Measurements from ENCODE around the gene NOTCH2.

Gene NOTCH2

DNA sequence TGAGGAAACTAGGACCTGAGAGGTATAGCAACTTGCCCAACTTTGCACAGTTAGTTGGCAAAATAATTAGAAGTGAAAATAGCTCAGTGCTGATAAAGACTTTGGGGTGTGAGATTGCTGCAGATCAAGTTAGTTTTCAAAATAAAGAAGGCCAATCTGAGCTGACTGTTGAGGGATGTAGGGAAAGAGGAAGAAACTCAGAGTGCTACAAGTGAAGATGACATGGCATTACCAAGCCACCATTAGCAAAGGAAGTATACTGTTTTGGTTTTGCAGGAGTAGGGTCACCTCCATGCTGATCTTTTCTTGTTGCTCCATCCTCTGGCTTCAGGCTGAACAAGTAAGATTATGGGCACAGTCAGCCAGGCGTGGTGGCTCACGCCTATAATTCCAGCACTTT is 94.5 kb downstream of the NOTCH2 start:
- no peak for DNase-seq (ENCODE audit: low read depth)

DNA sequence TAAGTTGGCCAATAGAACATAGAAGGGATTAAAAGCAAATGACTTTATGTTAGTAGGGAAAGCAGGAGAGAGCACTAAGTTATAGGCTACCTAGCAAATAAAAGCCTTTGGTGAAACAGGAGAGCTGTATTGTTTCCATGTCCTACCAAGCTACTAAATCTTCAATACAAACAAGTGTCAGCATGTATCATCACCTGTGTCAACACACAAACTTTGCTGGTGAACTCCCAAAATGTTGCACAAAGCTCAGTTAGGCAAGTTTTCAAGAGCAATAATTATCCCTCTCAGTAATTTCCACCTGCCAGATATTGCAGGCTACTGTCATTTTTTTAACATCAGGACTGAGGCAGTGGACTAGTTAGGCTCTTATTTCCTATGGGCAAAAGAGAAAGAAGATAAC is 95.4 kb downstream of the NOTCH2 start:
- DNase-seq (ENCODE audit: low read depth), result no peak

DNA sequence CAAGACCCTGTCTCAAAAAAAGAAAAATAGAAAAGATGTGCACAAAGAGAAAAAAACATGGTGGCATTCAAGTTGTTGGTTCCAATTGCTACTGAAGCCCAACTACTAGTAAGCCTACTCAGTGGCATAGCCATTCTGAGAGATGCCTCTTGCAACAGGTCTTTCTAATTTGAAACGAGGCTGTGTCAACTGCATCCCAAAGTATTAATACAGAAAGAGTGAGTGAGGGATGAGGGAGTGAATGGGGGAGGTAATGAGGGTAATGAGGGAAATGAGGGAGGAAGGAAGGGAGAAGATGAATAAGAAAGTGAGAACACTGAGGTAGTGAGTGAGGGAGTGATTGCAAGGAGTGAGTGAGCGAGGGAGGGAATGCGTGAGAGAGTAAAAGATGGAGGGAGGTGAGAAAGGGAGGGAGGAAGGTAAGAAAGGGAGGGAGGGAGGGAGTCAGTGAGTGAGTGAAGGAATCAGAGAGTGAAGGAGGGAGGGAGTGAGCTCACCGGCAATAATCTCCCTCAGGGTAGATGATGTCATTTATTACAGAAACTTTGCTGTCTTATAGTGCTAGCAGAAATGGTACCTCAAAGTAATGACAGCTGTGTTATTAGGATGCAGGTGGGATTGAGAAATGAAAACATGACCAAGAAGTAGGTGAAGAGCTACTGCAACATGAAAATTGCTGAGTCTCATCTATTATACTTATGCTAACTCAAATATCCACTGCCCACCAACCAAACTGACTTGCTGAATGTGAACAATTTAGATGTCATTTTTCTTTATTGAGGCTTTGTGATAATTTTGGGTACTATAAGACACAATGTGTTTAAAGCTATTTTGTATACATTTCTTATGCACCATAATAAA is 97.5 kb downstream of the NOTCH2 start:
- no peak for DNase-seq (ENCODE audit: low read depth)

DNA sequence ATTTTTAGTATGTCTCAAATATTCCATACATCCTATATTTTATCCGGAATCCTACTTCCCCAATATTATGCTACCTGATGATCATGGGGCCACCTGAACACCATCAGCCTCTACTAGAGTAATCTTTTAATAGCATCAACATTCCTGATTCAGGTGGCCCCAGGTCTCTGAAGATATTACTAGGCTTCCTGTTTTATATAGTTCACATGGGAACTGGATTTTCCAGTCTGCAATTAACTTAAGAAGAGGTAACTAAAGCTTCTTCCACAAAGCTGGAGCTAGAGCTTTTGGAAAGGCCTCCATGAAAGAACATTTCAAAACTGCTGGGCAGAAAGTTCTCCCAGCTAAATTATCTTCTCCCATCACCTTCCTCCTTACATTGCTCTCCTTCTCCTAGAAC is 100.9 kb downstream of the NOTCH2 start:
- no peak for DNase-seq (ENCODE audit: low read depth)

DNA sequence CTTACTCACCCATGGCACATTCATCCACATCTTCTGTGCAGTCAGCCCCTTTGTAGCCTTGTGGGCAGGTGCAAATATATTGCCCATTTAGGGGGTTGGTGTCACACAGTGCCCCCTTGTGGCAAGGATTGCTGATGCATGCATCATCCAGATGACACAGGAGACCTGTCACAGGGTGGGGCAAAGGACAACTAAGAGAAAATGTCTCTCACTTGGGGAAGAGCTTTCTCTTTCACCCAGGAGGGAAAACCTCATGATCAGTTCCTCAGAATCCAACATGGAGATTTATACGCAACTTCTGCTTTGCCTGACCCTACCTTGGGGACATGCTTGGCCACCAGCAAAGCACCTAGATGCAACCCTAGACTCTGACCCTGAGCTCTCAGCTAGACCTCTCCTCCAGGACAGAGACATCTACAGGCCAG is 101.4 kb downstream of the NOTCH2 start:
- DNase-seq (ENCODE audit: low read depth), result no peak

DNA sequence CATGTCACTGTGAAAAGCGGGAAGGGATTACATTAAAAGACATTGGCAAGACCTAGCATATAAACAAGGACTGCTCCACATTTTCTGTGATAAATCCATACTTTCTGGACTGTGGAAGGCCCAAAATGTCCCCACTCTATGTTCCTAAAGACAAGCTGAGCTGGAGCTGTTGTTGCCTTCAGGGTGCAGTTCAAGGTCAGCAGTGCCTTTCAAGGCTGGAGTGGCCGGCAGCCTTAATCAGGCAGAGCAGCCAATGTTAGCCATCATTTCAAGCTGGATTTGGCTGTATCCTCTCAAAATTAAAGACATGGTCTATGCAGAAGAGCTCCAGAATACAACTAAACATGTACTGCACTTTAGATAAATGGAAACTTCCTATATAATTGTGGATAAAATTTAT is 102.8 kb downstream of the NOTCH2 start:
- DNase-seq (ENCODE audit: low read depth), result no peak

DNA sequence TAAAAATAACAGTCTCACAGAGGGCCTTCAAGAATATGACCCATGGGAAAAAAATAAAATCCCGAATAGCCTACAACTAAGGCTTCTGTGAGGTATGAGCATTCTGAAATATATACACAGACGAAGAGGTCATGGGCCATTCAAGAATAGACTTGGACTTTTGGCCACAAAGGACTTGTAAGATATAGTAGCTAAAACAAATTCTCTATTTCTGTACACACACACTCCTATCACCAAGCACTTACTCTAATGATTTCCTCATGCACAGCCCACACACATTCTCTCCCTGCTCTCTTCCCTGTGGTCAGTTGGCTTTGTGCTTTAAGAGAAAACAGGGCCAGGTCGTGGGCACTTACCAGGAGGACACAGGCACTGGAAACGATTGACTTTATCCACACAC is 103.4 kb downstream of the NOTCH2 start:
- DNase-seq (ENCODE audit: low read depth), result no peak

DNA sequence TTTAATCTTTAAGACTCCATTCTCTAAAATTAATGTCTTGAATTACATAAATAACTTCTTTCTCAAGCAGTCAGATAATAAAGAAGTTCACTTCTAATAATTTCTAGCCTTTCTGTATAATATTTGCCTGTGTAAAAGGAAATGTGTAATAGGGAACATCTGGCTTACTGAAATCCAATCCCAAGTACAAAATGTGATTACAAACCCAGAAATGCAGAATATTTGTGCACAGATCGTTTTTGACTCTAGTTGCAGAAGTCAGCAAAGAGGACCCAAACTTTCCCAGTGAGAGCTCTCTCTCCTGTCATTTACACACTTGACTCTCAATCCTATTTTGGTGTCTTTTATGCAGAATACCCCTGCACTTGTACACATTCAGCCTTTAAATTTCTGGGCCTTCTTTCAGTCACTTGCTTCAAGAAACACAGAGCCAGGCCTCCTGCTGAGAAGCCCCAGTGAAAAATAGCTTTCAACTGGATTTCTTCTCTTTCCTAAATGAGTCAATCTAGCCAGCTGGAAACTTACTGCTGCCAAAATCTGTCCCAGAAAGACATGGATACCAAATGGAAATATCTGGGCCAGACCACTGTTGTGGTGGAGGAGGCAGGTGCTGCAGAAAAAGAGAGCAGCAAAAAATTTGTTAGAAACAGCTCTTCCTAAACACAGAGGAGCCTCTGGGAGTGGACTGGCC is 104.6 kb downstream of the NOTCH2 start:
- no peak for DNase-seq (ENCODE audit: low read depth)

DNA sequence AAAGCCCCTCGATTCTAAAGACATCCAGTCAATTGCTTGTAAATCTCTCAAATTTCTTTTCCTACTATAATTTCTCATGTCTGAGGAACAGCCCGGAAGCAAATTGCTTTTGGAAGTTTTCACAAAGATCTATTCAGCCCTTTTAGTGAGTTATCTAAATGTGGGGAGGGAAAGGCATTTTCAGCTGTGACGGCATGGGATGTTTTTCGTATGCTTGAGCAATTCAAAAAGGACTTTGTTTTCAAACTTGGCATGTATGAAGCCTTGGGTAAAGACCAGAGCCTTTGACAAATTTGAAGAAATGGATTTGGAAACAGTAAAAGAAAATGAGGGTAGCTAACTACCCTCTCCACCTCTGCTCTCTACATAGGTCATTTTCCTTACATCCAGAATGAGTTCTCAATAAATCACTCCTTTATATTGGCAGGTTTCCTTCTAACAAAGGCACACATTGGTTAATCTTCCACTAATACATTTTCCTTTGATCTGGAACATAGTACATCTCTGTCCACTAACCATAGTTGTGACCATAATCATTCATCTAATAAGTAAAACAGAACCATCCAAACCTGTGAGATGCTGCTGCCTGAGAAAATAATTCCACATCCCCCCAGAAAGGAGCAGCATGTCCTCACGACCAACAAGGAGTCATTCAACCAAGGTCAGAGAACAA is 107.0 kb downstream of the NOTCH2 start:
- no peak for DNase-seq (ENCODE audit: low read depth)

DNA sequence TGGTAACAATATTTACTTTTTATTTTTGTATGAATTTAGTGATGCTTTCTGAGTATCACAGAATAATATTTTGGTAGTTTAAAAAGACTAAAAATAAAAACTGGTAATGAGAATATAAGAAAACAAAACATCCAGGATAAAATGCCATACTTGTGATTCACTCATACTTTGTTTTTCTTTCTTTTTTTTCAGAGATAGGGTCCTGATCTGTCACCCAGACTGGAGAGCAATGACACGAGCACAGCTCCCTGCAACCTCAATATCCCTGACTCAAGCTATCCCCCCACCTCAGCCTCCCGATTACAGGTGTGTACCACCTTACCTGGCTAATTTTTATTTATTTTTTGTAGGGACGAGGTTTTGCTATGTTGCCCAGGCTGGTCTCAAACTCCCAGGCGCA is 109.0 kb downstream of the NOTCH2 start:
- DNase-seq (ENCODE audit: low read depth), result no peak

DNA sequence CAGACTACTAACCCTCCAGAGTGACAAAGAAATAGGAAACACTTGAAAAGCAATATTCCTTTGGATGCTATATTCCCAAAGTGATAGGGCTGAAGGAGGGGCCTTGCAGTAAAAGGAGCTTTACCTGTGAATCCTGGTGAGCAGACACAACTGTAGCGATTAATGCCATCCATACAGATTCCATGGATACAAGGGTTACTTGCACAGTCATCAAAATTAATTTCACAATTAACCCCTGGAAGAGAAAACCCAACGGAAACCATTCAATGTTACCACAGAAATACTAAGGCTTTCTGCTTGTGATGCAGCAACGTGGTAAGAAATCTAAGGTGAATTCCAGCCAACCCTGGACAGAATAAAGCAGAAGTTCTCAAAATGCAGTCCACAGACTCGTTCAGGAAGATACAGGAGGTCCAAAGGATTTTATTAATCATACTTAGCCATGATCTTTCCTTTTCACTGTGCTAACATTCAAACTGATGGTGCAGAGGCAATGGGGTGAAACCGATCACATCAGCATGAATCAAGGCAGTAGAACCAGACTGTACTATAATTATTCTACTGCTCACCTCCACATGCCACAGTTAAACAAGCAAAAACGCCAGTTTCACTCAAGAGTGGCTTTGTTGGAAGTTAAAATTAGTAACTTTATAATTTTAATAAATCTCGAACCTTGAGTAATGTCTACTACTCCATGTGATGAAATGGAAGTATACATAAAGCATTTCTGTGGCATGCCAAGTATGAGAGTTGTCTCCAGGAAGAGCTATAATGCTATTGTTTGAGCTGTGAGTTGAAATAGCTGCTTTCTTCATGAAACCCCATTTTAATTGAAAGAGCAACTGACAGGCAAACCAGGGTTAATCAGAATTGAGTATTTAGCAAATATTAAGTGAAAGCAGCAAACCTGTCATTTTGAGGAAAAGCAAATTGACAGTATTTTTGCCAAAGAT is 109.9 kb downstream of the NOTCH2 start:
- DNase-seq (ENCODE audit: low read depth), result no peak

DNA sequence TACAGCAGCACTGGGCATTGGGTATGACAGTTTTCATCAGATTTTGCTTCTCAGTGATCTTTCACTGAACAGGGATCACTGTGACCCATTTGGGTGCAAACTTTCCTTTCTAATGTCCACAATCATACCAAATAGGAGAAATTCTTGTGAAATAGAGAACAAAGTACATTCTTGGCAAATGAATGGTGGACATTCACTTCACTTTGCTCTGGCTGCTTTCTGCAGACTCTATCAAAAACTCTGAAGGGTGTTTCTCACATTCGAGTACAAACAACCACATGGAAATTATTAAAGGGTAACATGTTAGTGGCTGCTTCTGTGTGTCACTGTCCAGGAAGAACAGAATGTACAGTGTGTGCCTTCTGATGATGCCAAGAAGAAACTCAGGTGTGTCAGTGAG is 111.2 kb downstream of the NOTCH2 start:
- DNase-seq (ENCODE audit: low read depth), result no peak

DNA sequence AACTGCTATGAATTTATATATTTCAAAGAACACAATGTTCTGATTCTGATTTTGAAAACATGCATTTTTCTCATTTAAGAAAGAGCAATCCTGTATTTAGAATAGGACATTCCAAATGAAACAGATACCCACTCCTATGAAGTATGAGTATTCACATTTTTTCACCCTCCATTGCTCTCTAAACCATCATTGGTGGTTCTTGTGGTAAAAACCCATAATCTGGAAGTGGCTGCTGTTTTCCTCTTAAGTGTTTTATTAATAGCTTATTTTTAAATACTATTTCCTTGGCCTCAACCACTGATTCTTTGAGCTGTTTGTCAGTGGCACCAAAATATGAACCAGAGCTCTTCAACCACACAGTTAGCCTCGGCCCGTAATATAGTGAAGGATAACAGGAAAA is 113.2 kb downstream of the NOTCH2 start:
- no peak for DNase-seq (ENCODE audit: low read depth)

DNA sequence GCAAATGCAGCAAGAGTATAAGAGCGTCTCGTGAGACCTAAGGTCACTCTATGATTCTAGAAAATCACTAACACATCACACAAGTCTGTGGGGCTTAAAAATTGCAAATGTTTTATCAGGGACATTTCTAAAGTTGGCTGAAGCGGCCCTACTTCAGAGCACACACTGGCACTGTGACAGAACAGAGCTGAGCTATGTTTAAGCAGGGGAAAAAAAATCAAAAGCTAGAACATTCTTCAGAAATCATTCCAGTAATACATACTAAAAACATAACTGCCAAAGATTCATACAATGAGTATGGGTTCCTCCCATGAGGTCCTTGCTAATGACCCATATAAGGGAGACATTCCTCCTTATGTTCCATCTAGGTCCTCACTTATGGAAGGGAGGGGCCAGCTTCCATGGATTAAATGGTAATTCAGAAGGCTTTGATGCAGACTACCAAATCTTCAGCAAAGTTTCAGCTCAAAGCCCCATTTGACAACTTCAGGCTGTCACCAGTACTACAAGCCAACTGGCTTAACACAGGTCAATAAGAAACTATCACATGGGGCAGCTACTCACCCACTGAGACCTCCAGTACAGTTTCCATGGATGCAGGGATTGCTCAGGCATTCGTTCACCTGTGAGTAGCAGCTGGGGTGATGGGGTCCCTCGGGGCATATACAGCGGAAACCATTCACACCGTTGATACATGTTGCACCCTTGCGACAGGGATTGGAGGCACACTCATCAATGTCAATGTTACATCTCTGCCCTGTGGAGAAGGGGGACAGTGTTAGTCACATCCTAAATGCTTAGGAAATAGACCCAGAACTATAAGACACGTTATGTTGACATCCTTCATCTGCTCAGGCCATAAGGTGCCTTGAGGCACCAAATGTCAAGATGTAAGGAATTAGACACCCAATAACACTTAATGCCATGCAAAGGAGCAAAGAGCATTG is 114.7 kb downstream of the NOTCH2 start:
- DNase-seq (ENCODE audit: low read depth), result no peak

DNA sequence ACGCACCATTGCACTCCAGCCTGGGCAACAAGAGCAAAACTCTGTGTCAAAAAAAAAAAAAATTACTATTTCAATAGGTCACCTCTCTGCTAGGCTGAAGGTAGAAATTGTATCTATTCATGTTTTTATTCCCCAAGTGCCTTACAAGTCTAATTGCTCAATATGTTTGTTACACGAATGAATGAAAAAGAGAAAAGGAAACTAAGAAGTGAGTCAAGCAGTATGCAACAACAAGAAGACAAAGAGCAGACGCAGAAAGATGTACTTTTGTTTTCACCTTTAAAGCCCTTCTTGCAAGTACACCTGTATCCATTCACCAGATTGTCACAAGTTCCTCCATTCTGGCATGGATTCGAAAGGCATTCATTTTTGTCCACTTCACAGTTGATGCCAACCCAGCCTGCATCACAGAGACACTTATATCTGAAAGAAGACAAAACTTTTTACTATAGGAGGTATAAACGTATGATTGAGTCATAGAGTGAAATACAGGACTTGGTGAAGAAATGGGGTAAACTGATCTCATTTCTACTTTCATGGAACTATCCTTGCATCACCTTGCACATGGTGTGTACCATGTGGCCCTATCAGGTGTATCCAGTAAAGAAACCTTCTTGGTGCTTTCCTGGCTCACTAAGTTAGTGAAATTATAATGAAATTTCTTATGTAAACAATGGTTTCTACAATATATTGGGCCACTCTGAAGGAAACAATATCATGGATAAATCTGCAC is 116.0 kb downstream of the NOTCH2 start:
- DNase-seq (ENCODE audit: low read depth), result no peak

DNA sequence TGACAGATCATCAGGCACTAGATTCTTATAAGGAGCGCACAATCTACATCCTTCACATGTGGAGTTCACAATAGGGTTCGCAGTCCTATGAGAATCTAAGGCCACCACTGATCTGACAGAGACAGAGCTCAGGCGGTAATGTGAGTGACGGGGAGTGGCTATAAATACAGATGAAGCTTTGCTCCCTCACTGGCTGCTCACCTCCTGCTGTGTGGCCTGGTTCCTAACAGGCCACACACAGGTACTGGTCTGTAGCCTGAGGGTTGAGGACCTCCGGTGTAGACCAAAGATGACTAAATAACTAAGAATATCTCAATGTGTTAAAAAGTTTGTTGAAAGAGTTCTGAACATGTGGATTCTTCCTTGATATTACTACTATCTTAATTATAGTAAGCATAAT is 117.0 kb downstream of the NOTCH2 start:
- no peak for DNase-seq (ENCODE audit: low read depth)

DNA sequence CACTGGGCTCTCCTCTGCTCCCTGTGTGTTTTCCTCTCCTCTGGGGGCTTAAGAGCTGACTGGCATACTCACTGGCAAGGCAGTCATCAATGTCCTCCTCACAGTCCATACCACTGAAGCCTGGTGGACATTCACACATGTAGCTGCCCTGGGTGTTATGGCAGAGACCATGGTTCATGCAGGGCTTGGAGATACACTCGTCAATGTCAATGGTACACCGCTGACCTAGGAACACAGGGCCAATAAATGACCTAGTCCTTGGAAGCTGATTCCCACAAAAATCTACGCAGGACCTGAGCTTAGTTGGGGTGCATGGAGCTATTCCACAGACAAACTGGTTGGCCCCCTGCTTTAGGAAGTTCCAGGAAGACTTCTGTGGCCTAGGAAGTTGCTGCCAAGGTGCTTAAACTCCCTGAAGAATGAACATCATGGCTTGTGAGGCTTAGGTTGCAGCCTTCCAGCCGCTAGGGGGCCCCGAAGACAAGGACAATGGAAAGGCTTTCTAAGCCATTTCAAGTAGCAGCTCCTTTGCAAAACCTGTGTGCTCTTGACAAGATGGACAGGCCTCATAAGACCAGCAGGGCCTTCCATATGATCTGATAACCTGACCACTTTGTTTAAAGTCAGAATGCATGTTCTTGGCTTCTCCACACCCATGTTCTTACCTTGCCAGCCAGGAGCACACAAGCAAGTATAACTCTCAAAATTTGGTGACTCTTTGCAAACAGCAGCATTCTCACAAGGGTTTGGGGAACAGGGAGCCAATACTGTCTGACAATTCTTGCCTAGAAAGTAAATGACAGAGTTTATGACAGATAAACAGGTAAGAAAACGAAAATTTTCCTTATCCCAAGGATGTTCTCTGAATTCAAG is 120.9 kb downstream of the NOTCH2 start:
- no peak for DNase-seq (ENCODE audit: low read depth)

DNA sequence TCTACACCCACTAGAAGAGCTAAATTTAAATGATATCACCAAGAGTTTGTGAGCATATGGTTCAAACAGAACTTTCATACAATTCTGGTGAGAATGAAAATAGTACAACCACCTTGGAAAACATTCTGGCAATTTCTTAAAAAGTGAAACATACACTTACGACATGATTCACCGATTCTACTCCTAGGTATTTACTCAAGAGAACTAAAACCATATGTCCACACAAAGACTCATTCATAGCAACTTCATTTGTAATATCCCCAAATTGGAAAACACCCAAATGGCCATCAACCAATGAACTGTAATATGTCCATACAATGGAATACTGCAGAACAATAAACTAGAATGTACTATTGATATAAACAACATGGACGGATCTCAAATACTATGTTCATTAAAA is 122.0 kb downstream of the NOTCH2 start:
- peak; percentile 64 for DNase-seq (ENCODE audit: low read depth)

DNA sequence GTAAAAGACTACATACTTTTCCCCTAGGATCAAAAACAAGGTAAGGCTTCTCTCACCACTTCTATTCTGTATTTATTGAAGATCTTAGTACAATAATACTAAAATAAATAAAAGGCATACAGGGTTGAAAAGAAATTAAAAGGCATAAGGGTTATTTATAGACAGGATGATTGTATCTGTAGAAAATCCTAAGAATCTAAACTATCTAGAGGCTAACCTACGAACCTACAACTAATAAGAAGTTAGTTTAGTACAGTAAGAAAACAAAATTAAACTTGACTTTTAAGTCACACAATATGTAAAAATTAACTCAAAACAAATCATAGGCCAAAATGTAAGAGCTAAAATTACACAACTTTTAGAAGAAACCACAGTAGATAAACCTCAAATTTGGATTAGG is 122.7 kb downstream of the NOTCH2 start:
- DNase-seq (ENCODE audit: low read depth), result no peak
